ENCODE results near the gene ZMIZ1.
A peak's percentile ranks its signal among the peaks of the same experiment; 100 is the strongest.

GRCh38 chr10:79146611-79147130, 77.9 kb downstream of the ZMIZ1 start:
- peak in 4 of 7 experiments; percentile 42 to 50 (median 46) for TF ChIP-seq CTCF (IDR thresholded peaks at IDR 0.05)
- TF ChIP-seq POLR2A (IDR thresholded peaks at IDR 0.05) = peak in 1 of 3 donors; percentile 26

All from body of pancreas (tissue), 4 donors.